ENCODE measurements around the gene B3GNT5. TPM values are rescaled to one million over a fixed set of nuclear protein-coding genes. Genes with fewer than 3 reads are reported as not detected.

B3GNT5 gene
- total RNA-seq, 1 experiment from 2014 or later: 7.7 TPM

DNA sequence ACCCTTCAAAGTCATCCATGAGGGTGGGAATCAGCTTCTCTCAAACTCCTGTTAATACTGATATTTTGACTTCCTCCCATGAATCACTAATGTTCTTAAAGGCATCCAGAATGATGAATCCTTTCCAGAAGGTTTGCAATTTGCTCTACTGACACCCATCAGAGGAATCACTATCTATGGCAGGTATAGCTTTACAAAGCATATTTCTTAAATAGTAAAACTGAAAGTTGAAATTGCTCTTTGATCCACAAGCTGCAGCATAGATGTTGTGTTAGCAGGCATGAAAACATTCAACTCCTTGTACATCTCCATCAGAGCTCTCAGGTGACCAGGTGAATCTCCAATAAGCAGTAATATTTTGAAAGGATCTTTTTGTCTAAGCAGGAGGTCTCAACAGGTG, 66.3 kb downstream of the B3GNT5 start:
- Mint-ChIP-seq H3K36me3 (no peaks in the 10 kb centered on the region), H3K9me3 (no peaks in the 10 kb centered on the region), H3K4me1 (peaks cover 9% of the 10 kb centered on the region; the same call in 1 of the 2 replicates), H3K4me3 (no peak overlapping the region), H3K27me3 (ENCODE audit: low read depth) (no peaks in the 10 kb centered on the region), H3K27ac (0 out of 2 replicates have a peak overlapping the region, but pooled peaks have one; percentile 12)
- ATAC-seq (no peak), DNase-seq (ENCODE audit: low spot score) (no peak)
- CTCF ChIA-PET: no interaction called here
- TF ChIP-seq, protein P1, sequence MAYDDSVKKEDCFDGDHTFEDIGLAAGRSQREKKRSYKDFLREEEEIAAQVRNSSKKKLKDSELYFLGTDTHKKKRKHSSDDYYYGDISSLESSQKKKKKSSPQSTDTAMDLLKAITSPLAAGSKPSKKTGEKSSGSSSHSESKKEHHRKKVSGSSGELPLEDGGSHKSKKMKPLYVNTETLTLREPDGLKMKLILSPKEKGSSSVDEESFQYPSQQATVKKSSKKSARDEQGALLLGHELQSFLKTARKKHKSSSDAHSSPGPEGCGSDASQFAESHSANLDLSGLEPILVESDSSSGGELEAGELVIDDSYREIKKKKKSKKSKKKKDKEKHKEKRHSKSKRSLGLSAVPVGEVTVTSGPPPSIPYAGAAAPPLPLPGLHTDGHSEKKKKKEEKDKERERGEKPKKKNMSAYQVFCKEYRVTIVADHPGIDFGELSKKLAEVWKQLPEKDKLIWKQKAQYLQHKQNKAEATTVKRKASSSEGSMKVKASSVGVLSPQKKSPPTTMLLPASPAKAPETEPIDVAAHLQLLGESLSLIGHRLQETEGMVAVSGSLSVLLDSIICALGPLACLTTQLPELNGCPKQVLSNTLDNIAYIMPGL (CRISPR knock-in tag; IDR thresholded peaks at IDR 0.05): no peak
- TF ChIP-seq, protein P2, sequence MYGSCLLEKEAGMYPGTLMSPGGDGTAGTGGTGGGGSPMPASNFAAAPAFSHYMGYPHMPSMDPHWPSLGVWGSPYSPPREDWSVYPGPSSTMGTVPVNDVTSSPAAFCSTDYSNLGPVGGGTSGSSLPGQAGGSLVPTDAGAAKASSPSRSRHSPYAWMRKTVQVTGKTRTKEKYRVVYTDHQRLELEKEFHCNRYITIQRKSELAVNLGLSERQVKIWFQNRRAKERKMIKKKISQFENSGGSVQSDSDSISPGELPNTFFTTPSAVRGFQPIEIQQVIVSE (CRISPR knock-in tag; IDR thresholded peaks at IDR 0.05; ENCODE audit: borderline replicate concordance): no peak
- no peak for TF ChIP-seq ZNF263 (CRISPR knock-in tag; IDR thresholded peaks at IDR 0.05; ENCODE audit: low read depth)
- TF ChIP-seq, protein P3, sequence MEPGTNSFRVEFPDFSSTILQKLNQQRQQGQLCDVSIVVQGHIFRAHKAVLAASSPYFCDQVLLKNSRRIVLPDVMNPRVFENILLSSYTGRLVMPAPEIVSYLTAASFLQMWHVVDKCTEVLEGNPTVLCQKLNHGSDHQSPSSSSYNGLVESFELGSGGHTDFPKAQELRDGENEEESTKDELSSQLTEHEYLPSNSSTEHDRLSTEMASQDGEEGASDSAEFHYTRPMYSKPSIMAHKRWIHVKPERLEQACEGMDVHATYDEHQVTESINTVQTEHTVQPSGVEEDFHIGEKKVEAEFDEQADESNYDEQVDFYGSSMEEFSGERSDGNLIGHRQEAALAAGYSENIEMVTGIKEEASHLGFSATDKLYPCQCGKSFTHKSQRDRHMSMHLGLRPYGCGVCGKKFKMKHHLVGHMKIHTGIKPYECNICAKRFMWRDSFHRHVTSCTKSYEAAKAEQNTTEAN (CRISPR knock-in tag; IDR thresholded peaks at IDR 0.05): no peak
- no peak for TF ChIP-seq EMX1 (CRISPR knock-in tag; IDR thresholded peaks at IDR 0.05)
- no peak for TF ChIP-seq ZNF671 (CRISPR knock-in tag; IDR thresholded peaks at IDR 0.05)
- no peak for TF ChIP-seq FOXK1 (CRISPR knock-in tag; IDR thresholded peaks at IDR 0.05)
- no peak for TF ChIP-seq GABPB1 (CRISPR knock-in tag; IDR thresholded peaks at IDR 0.05)
- no peak for TF ChIP-seq FOXP1 (CRISPR knock-in tag; IDR thresholded peaks at IDR 0.05; ENCODE audit: borderline replicate concordance)
- no peak for TF ChIP-seq TCF7 (CRISPR knock-in tag; IDR thresholded peaks at IDR 0.05; ENCODE audit: low read depth)
- TF ChIP-seq, protein P4, sequence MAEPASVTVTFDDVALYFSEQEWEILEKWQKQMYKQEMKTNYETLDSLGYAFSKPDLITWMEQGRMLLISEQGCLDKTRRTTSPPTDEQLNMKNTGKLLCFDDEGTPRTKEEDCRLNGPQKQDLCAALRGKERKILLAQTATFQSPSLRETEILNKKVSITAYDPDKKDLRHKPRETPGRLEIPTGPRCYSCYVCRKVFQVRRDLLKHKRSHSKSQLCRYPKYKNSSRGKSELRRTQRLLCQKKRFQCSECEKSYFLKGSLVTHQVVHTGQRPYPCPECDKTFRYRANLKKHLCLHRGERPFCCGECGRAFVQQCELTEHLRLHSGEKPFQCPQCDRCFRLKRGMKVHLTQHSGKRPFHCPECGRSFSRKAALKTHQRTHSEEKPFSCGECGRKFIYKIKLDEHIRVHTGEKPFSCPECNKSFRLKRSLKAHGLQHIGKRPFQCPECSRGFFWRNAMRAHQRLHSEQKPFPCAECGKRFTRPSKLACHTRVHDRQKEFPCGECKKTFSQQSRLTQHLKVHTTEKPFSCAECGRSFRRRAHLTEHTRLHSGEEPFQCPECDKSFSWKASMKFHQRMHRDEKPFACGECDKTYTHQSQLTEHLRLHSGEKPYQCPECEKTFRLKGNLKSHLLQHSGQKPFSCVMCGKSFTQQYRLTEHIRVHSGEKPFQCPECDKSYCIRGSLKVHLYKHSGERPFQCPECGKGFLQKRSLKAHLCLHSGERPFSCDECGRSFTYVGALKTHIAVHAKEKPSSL (CRISPR knock-in tag; conservative IDR thresholded peaks at IDR 0.05): no peak
- TF ChIP-seq, protein P5, sequence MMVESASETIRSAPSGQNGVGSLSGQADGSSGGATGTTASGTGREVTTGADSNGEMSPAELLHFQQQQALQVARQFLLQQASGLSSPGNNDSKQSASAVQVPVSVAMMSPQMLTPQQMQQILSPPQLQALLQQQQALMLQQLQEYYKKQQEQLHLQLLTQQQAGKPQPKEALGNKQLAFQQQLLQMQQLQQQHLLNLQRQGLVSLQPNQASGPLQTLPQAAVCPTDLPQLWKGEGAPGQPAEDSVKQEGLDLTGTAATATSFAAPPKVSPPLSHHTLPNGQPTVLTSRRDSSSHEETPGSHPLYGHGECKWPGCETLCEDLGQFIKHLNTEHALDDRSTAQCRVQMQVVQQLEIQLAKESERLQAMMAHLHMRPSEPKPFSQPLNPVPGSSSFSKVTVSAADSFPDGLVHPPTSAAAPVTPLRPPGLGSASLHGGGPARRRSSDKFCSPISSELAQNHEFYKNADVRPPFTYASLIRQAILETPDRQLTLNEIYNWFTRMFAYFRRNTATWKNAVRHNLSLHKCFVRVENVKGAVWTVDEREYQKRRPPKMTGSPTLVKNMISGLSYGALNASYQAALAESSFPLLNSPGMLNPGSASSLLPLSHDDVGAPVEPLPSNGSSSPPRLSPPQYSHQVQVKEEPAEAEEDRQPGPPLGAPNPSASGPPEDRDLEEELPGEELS (CRISPR knock-in tag; IDR thresholded peaks at IDR 0.05): no peak
- TF ChIP-seq, protein P6, sequence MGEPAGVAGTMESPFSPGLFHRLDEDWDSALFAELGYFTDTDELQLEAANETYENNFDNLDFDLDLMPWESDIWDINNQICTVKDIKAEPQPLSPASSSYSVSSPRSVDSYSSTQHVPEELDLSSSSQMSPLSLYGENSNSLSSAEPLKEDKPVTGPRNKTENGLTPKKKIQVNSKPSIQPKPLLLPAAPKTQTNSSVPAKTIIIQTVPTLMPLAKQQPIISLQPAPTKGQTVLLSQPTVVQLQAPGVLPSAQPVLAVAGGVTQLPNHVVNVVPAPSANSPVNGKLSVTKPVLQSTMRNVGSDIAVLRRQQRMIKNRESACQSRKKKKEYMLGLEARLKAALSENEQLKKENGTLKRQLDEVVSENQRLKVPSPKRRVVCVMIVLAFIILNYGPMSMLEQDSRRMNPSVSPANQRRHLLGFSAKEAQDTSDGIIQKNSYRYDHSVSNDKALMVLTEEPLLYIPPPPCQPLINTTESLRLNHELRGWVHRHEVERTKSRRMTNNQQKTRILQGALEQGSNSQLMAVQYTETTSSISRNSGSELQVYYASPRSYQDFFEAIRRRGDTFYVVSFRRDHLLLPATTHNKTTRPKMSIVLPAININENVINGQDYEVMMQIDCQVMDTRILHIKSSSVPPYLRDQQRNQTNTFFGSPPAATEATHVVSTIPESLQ (CRISPR knock-in tag; IDR thresholded peaks at IDR 0.05): no peak
- no peak for TF ChIP-seq TEAD1 (CRISPR knock-in tag; IDR thresholded peaks at IDR 0.05)
- no peak for TF ChIP-seq ZNF138 (CRISPR knock-in tag; conservative IDR thresholded peaks at IDR 0.05)
- no peak for TF ChIP-seq ZNF423 (CRISPR knock-in tag; IDR thresholded peaks at IDR 0.05)
- no peak for TF ChIP-seq ZNF232 (CRISPR knock-in tag; IDR thresholded peaks at IDR 0.05)
- TF ChIP-seq, protein P7, sequence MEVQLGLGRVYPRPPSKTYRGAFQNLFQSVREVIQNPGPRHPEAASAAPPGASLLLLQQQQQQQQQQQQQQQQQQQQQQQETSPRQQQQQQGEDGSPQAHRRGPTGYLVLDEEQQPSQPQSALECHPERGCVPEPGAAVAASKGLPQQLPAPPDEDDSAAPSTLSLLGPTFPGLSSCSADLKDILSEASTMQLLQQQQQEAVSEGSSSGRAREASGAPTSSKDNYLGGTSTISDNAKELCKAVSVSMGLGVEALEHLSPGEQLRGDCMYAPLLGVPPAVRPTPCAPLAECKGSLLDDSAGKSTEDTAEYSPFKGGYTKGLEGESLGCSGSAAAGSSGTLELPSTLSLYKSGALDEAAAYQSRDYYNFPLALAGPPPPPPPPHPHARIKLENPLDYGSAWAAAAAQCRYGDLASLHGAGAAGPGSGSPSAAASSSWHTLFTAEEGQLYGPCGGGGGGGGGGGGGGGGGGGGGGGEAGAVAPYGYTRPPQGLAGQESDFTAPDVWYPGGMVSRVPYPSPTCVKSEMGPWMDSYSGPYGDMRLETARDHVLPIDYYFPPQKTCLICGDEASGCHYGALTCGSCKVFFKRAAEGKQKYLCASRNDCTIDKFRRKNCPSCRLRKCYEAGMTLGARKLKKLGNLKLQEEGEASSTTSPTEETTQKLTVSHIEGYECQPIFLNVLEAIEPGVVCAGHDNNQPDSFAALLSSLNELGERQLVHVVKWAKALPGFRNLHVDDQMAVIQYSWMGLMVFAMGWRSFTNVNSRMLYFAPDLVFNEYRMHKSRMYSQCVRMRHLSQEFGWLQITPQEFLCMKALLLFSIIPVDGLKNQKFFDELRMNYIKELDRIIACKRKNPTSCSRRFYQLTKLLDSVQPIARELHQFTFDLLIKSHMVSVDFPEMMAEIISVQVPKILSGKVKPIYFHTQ (CRISPR knock-in tag; IDR thresholded peaks at IDR 0.05): no peak
- POLR2A ChIA-PET: no interaction called here
